GM19455 (cell line): ENCODE measurements around the gene RPS2.

Source experiments
- ATAC-seq: cut with Tn5 transposase; IDR thresholded peaks from one replicate; pipeline ENCODE4 v1.9.1; 2021; ENCODE audit not compliant: unreplicated experiment

RPS2 gene

GRCh38 chr16:1982991-1983543, 18.4 kb upstream of the RPS2 start:
- ATAC-seq: no peak

- ATAC-seq: no peak
Observed at GRCh38 chr16:1982013-1982433, 17.4 kb upstream of the RPS2 start.

DNA sequence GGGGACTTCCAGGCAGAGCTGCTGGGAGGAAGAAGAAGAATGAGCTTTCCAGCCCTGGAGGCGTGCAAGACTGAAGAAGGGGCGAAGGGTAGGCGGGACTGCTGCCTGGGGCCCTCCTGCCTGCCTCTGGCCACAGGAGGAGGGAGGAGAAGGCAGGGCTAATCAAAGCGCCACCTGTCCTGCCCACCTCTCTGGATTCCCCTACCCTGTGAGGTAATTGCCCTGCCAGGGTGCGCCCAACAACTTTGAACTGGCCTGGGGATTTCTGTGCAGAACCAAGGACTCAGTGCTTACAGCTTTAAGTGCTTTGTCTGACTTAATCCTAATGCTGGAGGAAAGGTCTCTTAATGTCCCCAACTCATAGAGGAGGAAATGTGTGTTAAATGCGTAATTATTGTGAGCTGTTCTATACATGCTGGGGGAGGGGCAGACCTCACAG, 16.8 kb upstream of the RPS2 start, which contains the start of gene NOXO1:
NOXO1 (minus strand) TSS at position 72 of the 439 bp plus-strand sequence. CDS start 290 bp downstream, outside the sequence.
- ATAC-seq: no peak

- ATAC-seq: no peak
Observed at GRCh38 chr16:1980770-1981087, 16.1 kb upstream of the RPS2 start.

GRCh38 chr16:1980030-1980769, 15.6 kb upstream of the RPS2 start:
- no peak for ATAC-seq

- no peak for ATAC-seq
Observed at GRCh38 chr16:1979271-1980029, 14.8 kb upstream of the RPS2 start.

DNA sequence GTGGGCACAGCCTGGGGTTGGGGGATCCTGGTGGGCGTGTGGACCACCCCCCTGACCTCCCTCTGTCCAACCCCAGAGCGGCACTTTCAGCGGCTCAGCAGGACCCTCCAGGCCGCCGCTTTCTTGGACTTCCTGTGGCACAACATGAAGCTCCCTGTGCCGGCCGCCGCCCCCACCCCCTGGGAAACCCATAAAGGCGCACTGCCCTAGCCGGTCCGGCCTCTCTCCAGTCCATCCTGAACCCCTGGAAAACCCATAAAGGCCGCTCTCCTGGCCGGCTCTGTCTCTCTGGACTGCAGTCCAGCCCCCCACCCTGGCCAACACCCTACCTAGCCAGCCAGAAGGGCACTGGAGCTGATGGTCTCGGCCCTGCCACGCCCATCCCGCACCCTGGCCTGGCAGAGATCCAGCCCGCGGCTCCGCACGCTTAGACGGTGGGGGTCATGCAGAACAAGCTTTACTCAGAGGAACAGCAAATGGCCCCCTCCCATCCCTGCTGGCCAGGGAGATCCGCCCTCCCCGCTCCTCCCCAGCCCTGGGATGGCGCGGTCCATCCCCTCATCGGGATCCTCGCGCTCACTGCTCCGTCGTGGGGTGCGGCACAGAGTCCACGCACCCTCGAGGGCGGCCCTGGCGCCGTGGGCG, 14.0 kb upstream of the RPS2 start:
- no peak for ATAC-seq

GRCh38 chr16:1977875-1978268, 13.2 kb upstream of the RPS2 start:
- ATAC-seq: no peak

DNA sequence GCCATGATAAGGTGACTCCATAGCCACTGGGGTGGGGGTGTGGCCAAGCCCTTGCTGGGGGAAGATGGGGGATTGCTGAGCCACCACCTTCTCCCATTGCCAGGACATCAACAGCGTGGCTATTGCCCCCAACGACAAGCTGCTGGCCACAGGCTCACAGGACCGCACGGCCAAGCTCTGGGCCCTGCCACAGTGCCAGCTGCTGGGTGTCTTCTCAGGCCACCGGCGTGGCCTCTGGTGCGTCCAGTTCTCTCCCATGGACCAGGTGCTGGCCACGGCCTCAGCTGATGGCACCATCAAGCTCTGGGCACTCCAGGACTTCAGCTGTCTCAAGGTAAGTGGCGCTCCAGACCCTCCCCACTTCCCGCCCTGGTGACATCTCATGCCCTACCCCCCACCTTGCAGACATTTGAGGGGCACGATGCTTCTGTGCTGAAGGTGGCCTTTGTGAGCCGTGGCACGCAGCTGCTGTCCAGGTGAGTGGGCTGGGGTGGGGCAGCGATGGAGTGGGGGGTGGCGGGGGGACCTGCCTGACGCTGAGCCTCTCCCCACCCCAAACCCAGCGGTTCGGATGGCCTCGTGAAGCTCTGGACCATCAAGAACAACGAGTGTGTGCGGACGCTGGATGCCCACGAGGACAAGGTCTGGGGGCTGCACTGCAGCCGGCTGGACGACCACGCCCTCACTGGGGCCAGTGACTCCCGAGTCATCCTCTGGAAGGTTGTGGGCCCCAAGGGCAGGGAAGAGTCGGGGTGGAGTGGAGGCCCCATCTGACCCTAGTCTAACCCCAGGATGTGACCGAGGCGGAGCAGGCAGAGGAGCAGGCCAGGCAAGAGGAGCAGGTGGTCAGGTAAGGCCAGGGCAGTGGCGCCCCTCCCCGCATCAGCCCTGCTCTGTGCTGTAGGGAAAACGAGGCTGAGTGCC, 12.6 kb upstream of the RPS2 start:
- ATAC-seq: no peak

DNA sequence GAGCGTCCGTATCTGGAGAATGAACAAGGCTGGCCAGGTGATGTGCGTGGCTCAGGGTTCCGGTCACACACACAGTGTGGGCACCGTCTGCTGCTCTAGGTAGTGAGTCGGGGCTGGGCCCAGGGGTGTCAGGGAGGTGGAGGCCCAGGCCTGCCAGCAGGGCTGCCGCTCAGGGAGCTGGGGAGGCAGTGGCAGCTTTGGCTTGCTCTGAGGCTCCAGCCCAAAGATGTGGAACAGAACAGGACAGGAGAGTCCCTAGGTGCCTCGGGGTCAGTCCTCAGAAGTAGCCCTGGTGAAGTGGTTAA, 11.5 kb upstream of the RPS2 start:
- no peak for ATAC-seq

- no peak for ATAC-seq
Observed at GRCh38 chr16:1975432-1976215, 11.0 kb upstream of the RPS2 start.

DNA sequence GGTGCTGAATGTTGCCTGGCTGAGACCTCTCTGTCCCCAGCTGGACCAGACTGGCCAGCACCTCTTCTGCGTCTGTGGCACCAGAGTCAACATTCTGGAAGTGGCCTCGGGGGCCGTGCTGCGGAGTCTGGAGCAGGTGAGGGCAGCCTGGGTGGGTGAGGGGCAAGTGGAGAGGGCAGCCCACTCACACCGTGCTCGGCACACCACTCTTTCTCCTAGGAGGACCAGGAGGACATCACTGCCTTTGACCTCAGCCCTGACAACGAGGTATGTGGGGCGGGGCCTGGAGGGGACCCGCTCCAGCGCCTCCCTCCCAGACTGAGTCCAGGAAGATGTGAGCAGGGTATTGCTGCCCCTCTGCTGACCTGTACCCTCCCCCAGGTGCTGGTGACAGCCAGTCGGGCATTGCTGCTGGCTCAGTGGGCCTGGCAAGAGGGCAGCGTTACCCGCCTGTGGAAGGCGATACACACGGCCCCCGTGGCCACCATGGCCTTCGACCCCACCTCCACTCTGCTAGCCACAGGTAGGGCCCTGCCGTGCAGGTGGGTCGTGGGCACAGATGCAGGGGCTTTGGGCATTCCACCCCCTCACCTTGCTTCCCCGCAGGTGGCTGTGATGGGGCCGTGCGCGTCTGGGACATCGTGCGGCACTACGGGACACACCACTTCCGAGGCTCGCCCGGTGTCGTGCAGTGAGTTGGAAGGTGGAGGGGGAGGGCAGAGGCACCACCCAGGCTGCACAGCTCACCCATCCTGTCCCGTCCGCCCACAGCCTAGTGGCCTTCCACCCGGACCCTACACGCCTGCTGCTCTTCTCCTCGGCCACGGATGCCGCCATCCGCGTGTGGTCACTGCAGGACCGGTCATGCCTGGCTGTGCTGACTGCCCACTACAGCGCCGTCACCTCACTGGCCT, 9.8 kb upstream of the RPS2 start:
- no peak for ATAC-seq

DNA sequence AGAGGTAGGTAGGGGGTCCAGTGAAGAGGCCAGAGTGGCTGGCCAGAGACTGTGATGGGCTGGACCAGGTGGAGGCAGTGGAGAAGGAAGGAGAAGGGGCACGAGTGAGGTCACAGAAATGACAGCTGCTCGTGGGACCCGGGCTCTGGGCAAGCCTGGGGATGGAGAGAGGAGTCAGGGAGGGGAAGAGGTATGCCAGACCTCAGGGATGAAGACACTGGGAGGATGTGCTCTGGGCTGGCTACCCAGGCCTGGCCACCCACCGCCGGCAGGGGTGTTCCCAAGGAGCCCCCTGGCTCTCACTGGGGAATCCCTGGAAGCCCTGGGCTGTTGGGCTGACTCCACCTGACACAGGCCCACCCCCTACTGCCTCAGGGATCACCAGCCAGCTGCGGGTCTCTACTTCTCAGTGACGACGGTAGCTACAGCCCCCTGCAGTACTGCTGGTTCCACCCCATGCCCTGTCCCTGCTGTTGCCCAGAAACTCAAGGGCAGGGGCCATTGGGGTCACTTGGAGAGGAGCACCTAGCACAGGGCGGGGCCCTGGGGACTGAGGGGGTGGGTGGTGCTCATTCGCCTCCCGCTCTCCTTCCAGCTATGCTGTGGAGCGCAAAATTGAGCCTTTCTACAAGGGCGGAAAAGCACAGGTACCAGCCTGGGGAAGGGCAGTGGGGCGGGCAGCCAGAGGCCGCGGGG, 9.0 kb upstream of the RPS2 start:
- ATAC-seq: no peak

DNA sequence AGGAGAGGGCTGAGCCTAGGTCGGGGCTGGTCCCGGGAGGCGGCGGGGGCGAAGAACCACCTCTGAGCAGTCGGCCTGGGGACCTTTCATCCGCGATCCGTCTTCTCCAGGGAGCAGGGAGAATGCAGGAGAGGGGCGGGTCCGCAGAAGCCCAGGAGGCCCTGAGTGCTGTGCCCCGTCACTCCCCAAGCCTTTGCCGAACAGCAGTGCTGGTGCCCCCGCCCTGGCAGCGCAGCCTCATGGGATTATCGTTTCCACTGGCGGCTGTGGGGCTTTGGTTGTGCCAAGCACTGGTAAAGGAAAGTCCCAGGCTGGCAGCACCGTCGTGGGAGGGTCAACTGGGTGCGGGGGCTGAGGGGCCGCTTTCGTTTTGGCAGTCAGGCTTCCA, 7.9 kb upstream of the RPS2 start:
- ATAC-seq: no peak

GRCh38 chr16:1971796-1972489, 7.3 kb upstream of the RPS2 start, which contains the start of gene TBL3:
Gene TBL3, plus strand, starts transcription at chr16:1972053. Its CDS starts 112 bp downstream, at chr16:1972165.
- peak; percentile 74 for ATAC-seq

DNA sequence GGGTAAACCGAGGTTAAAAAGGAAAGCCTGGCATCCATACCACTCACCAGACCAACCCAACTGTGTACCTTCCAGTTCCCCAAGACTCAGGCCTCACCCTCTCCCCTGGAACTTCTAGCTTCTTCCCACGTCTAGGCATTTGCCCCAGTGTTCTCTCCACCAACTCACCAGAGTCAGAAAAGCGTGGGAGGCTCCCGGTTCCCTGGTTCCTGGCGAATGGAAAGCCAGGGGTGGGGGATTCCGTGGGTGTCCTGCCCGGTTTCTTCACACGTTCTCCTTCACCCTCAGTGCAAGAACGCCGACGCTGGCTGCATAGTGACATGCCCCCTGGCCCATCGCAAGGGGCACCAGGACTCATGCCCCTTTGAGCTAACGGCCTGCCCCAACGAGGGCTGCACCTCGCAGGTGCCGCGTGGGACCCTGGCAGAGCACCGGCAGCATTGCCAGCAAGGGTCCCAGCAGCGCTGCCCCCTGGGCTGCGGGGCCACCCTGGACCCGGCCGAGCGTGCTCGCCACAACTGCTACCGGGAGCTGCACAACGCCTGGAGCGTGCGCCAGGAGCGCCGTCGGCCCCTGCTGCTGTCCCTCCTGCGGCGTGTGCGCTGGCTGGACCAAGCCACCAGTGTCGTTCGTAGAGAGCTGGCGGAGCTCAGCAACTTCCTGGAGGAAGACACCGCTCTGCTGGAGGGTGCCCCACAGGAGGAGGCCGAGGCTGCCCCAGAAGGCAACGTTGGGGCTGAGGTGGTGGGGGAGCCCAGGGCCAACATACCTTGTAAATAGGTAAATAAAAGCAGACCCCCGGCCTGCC, 3.7 kb upstream of the RPS2 start:
- no peak for ATAC-seq

DNA sequence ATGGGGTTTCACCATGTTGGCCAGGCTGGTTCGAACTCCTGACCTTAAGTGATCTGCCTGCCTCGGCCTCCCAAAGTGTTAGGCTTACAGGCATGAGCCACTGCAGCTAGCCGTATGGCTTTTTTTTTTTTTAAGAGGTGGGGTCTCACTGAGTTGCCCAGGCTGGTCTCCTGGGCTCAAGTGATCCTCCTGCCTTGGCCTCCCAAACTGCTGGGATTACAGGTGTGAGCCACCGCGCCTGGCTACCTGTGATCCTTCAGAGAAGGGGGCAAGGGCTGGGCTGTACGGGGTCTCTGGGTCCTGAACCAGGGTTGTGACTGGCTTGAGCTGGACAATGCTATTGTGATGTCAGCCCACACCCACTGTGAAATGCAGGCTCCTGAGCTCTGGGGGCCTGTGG, 1.8 kb upstream of the RPS2 start, which contains the start of gene RNF151:
RNF151 (plus strand) TSS at position 397 of the 400 bp plus-strand sequence. CDS start 26 bp downstream, outside the sequence.
- no peak for ATAC-seq
